GM23248 (cell line): ENCODE measurements around the gene IFT57. TPM values are rescaled to one million over a fixed set of nuclear protein-coding genes. Genes with fewer than 3 reads are reported as not detected.

Experiments used
- DNase-seq: peaks from one replicate; pipeline ENCODE4 v3.0.0-alpha.2; 2015
- H2AFZ ChIP-seq: fragments of 200-600 bp; sonication (generic); 2 replicates; pipeline ENCODE4 v1.6.1; 2016; ENCODE audit warnings: antibody characterized with exemption
- H3F3A ChIP-seq: fragments of 200-600 bp; sonication (generic); 2 replicates; pipeline ENCODE4 v1.6.1; 2016; ENCODE audit warnings: mild to moderate bottlenecking, antibody characterized with exemption, mixed run types; ENCODE audit not compliant: insufficient read depth
- H3K27ac ChIP-seq: fragments of 200-600 bp; sonication (generic); 2 replicates; pipeline ENCODE4 v1.5.1; 2016; ENCODE audit warnings: mild to moderate bottlenecking
- H3K27me3 ChIP-seq: fragments of 200-600 bp; sonication (generic); replicated peaks from 2 replicates; pipeline ENCODE4 v1.6.1; 2016; ENCODE audit warnings: mild to moderate bottlenecking; ENCODE audit not compliant: insufficient read depth
- H3K36me3 ChIP-seq: fragments of 200-600 bp; sonication (generic); 2 replicates; pipeline ENCODE4 v1.6.1; 2016; ENCODE audit warnings: low read depth, mild to moderate bottlenecking
- H3K4me1 ChIP-seq: fragments of 200-600 bp; sonication (generic); 2 replicates; pipeline ENCODE4 v1.6.1; 2016; ENCODE audit warnings: mild to moderate bottlenecking; ENCODE audit not compliant: insufficient read depth
- H3K4me2 ChIP-seq: fragments of 200-600 bp; sonication (generic); one replicate; pipeline ENCODE4 v1.6.1; 2016; ENCODE audit warnings: mild to moderate bottlenecking; ENCODE audit not compliant: unreplicated experiment
- H3K4me3 ChIP-seq: fragments of 200-600 bp; sonication (generic); 2 replicates; pipeline ENCODE4 v1.5.1; 2016; ENCODE audit warnings: mild to moderate bottlenecking
- H3K79me2 ChIP-seq: fragments of 200-600 bp; sonication (generic); 2 replicates; pipeline ENCODE4 v1.6.1; 2016; ENCODE audit warnings: mild to moderate bottlenecking; ENCODE audit not compliant: insufficient read depth
- H3K9ac ChIP-seq: fragments of 200-600 bp; sonication (generic); 2 replicates; pipeline ENCODE4 v1.6.1; 2016; ENCODE audit warnings: mild to moderate bottlenecking
- H3K9me2 ChIP-seq: fragments of 200-600 bp; sonication (generic); 2 replicates; pipeline ENCODE4 v1.6.1; 2016; ENCODE audit warnings: mixed run types, mild to moderate bottlenecking, moderate library complexity; ENCODE audit not compliant: insufficient read depth
- H3K9me3 ChIP-seq: fragments of 200-600 bp; sonication (generic); one replicate; pipeline ENCODE4 v1.6.1; 2017; ENCODE audit warnings: low read depth
- H4K20me1 ChIP-seq: fragments of 200-600 bp; sonication (generic); 2 replicates; pipeline ENCODE4 v1.6.0; 2016; ENCODE audit not compliant: insufficient read depth
- EZH2 ChIP-seq: fragments of 200-600 bp; sonication (generic); IDR thresholded peaks from 2 replicates; pipeline ENCODE4 v1.6.1; 2018; ENCODE audit warnings: antibody characterized with exemption, mild to moderate bottlenecking; ENCODE audit not compliant: insufficient read depth, poor library complexity, severe bottlenecking
- EZH2phosphoT487 ChIP-seq: fragments of 200-600 bp; sonication (generic); IDR thresholded peaks from 2 replicates; pipeline ENCODE4 v1.6.1; 2018; ENCODE audit warnings: antibody characterized with exemption, moderate library complexity, mild to moderate bottlenecking, low read depth; ENCODE audit not compliant: insufficient read depth
- WGBS, 2 experiments: methylation state at CpG; one replicate each; pipeline ENCODE4 v1.1.6; 2015 to 2017; ENCODE audit warnings: low lambda C conversion rate in 2 of 2, low coverage in 1 of 2; ENCODE audit errors: missing lambda C conversion rate in 2 of 2; 5-methylcytosine and 5-hydroxymethylcytosine counted together
- in situ Hi-C: fragments of 300-500 bp; cut with MboI; formaldehyde crosslinking; loops from 2 replicates; pipeline ENCODE4 v1.15.0; 2020
- polyA plus RNA-seq: library from polyadenylated mRNA; unstranded; fragments of >200 nt; fragmentation: Nextera tagmentation; extraction: Ambion mirVana; gene quantifications from 2 replicates; pipeline ENCODE4 v1.2.1, GENCODE V29; 2016
- total RNA-seq: library from RNA; depleted of rRNA; stranded (reverse); fragments of >200 nt; shearing (Covaris generic); gene quantifications from 2 replicates; pipeline ENCODE4 v1.2.3, GENCODE V29; 2014

IFT57 gene
- total and polyA plus RNA-seq, 2 experiments from 2014 or later = 68.5 to 84.9 TPM

- TF ChIP-seq EZH2phosphoT487 (no peak), EZH2 (no peak)
- no peaks in the 10 kb centered on the region for H3K9me2 ChIP-seq
- no peak for DNase-seq
- no peak overlapping the region for H3K4me2 ChIP-seq
- no peak overlapping the region for H3K4me3 ChIP-seq
- in situ Hi-C loops = no loop called here
- H3K36me3 ChIP-seq = no peaks in the 10 kb centered on the region
- no peaks in the 10 kb centered on the region for H3K27me3 ChIP-seq
- no peaks in the 10 kb centered on the region for H4K20me1 ChIP-seq
- H3K9me3 ChIP-seq = no peaks in the 10 kb centered on the region
- H3F3A ChIP-seq = no peaks in the 10 kb centered on the region
- H3K27ac ChIP-seq = no peak overlapping the region
- no peak overlapping the region for H2AFZ ChIP-seq
- H3K79me2 ChIP-seq = no peaks in the 10 kb centered on the region
- H3K4me1 ChIP-seq = no peaks in the 10 kb centered on the region
- H3K9ac ChIP-seq = no peak overlapping the region
Observed at GRCh38 chr3:108255131-108255530, 32.9 kb upstream of the IFT57 start.

- DNase-seq = no peak
- Histone ChIP-seq H3K4me1 (no peaks in the 10 kb centered on the region), H3K9me2 (no peaks in the 10 kb centered on the region), H3F3A (no peaks in the 10 kb centered on the region), H2AFZ (no peak overlapping the region), H3K79me2 (no peaks in the 10 kb centered on the region), H4K20me1 (no peaks in the 10 kb centered on the region), H3K4me3 (no peak overlapping the region), H3K36me3 (no peaks in the 10 kb centered on the region), H3K27me3 (no peaks in the 10 kb centered on the region), H3K4me2 (no peak overlapping the region), H3K9ac (no peak overlapping the region), H3K27ac (no peak overlapping the region), H3K9me3 (no peaks in the 10 kb centered on the region)
- 89 to 100% methylated on average over 1 of the region's 1 CpG for WGBS, 2 experiments
- TF ChIP-seq EZH2phosphoT487 (no peak), EZH2 (no peak)
- in situ Hi-C loops = no loop called here
Observed at GRCh38 chr3:108251844-108252243, 29.6 kb upstream of the IFT57 start.

GRCh38 chr3:108251265-108251664, 29.0 kb upstream of the IFT57 start:
- in situ Hi-C loops = no loop called here
- Histone ChIP-seq H3K9me2 (no peaks in the 10 kb centered on the region), H3K9ac (no peak overlapping the region), H3K4me2 (no peak overlapping the region), H3K36me3 (no peaks in the 10 kb centered on the region), H3K27ac (no peak overlapping the region), H3K4me3 (no peak overlapping the region), H2AFZ (no peak overlapping the region), H3K9me3 (no peaks in the 10 kb centered on the region), H3K4me1 (no peaks in the 10 kb centered on the region), H4K20me1 (no peaks in the 10 kb centered on the region), H3K79me2 (no peaks in the 10 kb centered on the region), H3F3A (no peaks in the 10 kb centered on the region), H3K27me3 (no peaks in the 10 kb centered on the region)
- TF ChIP-seq EZH2phosphoT487 (no peak), EZH2 (no peak)
- 77 to 84% methylated on average over 4 of the region's 4 CpGs for WGBS, 2 experiments
- no peak for DNase-seq

GRCh38 chr3:108250626-108251025, 28.4 kb upstream of the IFT57 start:
- WGBS, 2 experiments = 87 to 89% methylated on average over 2 of the region's 2 CpGs
- H3K4me2 ChIP-seq = no peak overlapping the region
- no peak overlapping the region for H3K27ac ChIP-seq
- no peak overlapping the region for H2AFZ ChIP-seq
- no peaks in the 10 kb centered on the region for H3F3A ChIP-seq
- H3K9me2 ChIP-seq = no peaks in the 10 kb centered on the region
- in situ Hi-C loops = no loop called here
- H3K4me1 ChIP-seq = no peaks in the 10 kb centered on the region
- no peaks in the 10 kb centered on the region for H3K36me3 ChIP-seq
- no peak overlapping the region for H3K4me3 ChIP-seq
- H4K20me1 ChIP-seq = no peaks in the 10 kb centered on the region
- H3K27me3 ChIP-seq = no peaks in the 10 kb centered on the region
- no peaks in the 10 kb centered on the region for H3K79me2 ChIP-seq
- DNase-seq = no peak
- no peaks in the 10 kb centered on the region for H3K9me3 ChIP-seq
- TF ChIP-seq EZH2 (no peak), EZH2phosphoT487 (no peak)
- H3K9ac ChIP-seq = no peak overlapping the region

GRCh38 chr3:108243243-108243642, 21.0 kb upstream of the IFT57 start:
- H3K27me3 ChIP-seq = no peaks in the 10 kb centered on the region
- in situ Hi-C loops = no loop called here
- no peaks in the 10 kb centered on the region for H3K9me3 ChIP-seq
- no peak overlapping the region for H3K27ac ChIP-seq
- TF ChIP-seq EZH2 = no peak
- no peak for TF ChIP-seq EZH2phosphoT487
- no peaks in the 10 kb centered on the region for H3F3A ChIP-seq
- no peak overlapping the region for H3K9ac ChIP-seq
- no peaks in the 10 kb centered on the region for H3K9me2 ChIP-seq
- H3K4me3 ChIP-seq = no peak overlapping the region
- H4K20me1 ChIP-seq = no peaks in the 10 kb centered on the region
- H3K36me3 ChIP-seq = no peaks in the 10 kb centered on the region
- no peak overlapping the region for H2AFZ ChIP-seq
- no peaks in the 10 kb centered on the region for H3K4me1 ChIP-seq
- 68 to 80% methylated on average over 2 of the region's 2 CpGs for WGBS, 2 experiments
- H3K4me2 ChIP-seq = no peak overlapping the region
- DNase-seq = no peak
- H3K79me2 ChIP-seq = no peaks in the 10 kb centered on the region
